ENCODE measurements around the gene ADGRB2. TPM values are rescaled to one million over a fixed set of nuclear protein-coding genes. Genes with fewer than 3 reads are reported as not detected.
A peak's percentile ranks its signal among the peaks of the same experiment; 100 is the strongest.

ADGRB2 gene, protein sequence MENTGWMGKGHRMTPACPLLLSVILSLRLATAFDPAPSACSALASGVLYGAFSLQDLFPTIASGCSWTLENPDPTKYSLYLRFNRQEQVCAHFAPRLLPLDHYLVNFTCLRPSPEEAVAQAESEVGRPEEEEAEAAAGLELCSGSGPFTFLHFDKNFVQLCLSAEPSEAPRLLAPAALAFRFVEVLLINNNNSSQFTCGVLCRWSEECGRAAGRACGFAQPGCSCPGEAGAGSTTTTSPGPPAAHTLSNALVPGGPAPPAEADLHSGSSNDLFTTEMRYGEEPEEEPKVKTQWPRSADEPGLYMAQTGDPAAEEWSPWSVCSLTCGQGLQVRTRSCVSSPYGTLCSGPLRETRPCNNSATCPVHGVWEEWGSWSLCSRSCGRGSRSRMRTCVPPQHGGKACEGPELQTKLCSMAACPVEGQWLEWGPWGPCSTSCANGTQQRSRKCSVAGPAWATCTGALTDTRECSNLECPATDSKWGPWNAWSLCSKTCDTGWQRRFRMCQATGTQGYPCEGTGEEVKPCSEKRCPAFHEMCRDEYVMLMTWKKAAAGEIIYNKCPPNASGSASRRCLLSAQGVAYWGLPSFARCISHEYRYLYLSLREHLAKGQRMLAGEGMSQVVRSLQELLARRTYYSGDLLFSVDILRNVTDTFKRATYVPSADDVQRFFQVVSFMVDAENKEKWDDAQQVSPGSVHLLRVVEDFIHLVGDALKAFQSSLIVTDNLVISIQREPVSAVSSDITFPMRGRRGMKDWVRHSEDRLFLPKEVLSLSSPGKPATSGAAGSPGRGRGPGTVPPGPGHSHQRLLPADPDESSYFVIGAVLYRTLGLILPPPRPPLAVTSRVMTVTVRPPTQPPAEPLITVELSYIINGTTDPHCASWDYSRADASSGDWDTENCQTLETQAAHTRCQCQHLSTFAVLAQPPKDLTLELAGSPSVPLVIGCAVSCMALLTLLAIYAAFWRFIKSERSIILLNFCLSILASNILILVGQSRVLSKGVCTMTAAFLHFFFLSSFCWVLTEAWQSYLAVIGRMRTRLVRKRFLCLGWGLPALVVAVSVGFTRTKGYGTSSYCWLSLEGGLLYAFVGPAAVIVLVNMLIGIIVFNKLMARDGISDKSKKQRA (N-terminal part only)
- total RNA-seq (2012; rRNA removed) (2.2 and 2.5 TPM in 2 replicates), polyA plus RNA-seq (2012; rRNA removed) (11.9 TPM in 2 replicates), Bru-seq, nascent RNA (percentile 47 among the genes with signal in this experiment), BruChase-seq, experiment 1, labeled RNA remaining after a 6-hour chase (percentile 48 among the genes with signal in this experiment), BruChase-seq, experiment 2, labeled RNA remaining after a 2-hour chase (percentile 57 among the genes with signal in this experiment)
- 6.4 and 15.9 TPM in 2 replicates for polyA plus RNA-seq (2012; cell fraction: cytosol; rRNA removed)
- polyA plus RNA-seq (2012; cell fraction: nucleus; rRNA removed; ENCODE audit: low replicate concordance): 38.7 and 77.7 TPM in 2 replicates
- long read RNA-seq, partial matches to known transcripts: 12 of 16 reads
- long read RNA-seq, other reads (novel, unspliced or antisense): 4 of 16 reads

GRCh38 chr1:31764312-31765040 is at the start of gene ADGRB2:
Gene ADGRB2, minus strand, starts transcription at chr1:31764340. Its CDS starts 7,119 bp downstream, at chr1:31757221.
- peaks cover 0 to 25% of the 10 kb centered on the region in 2 experiments; a peak in 2 of 4 replicates for H3K79me1 ChIP-seq (ENCODE audit: low read depth in 1 of 2, low read length in 2 of 2)
- peaks cover 21% of the 10 kb centered on the region for H3K4me1 ChIP-seq (ENCODE audit: control insufficient read depth, insufficient read depth, low read length)
- H2BK5ac ChIP-seq (ENCODE audit: low read depth, low read length, poor library complexity, severe bottlenecking): no peak within 1 kb of the TSS
- CTCF ChIA-PET: interaction anchor here (0.6 kb wide), 1 partner anchor 146 kb away, joined by 3 read pairs; no protein-coding TSS in a partner anchor
- no peak within 1 kb of the TSS for H3K56ac ChIP-seq (ENCODE audit: extremely low read depth, insufficient read depth, low read length)
- peak within 1 kb of the TSS; percentile 34; the same call in 1 of the 2 replicates for H3K4ac ChIP-seq (ENCODE audit: low read depth, low read length)
- ATAC-seq (ENCODE audit: low read depth) (peak; percentile 52), DNase-seq (no peak)
- no peak within 1 kb of the TSS for H3K27ac ChIP-seq (ENCODE audit: insufficient read depth, low read length)
- H3K4me3 ChIP-seq (ENCODE audit: insufficient read depth, low read depth, low read length): peak within 1 kb of the TSS; percentile 56
- H3K36me3 ChIP-seq (ENCODE audit: control insufficient read depth, insufficient read depth, low read length): no peaks in the 10 kb centered on the region
- H2BK15ac ChIP-seq (ENCODE audit: low read depth, low read length): no peak within 1 kb of the TSS
- H4K20me1 ChIP-seq (ENCODE audit: insufficient read depth, low read length): peaks cover 9% of the 10 kb centered on the region
- TF ChIP-seq CTCF (conservative IDR thresholded peaks at IDR 0.05; ENCODE audit: low read depth, low read length): 0 out of 2 replicates have a peak, but pooled peaks have one; percentile 4
- no peak for TF ChIP-seq MAZ (IDR thresholded peaks at IDR 0.05; ENCODE audit: borderline replicate concordance, low read depth, low read length)
- 7% methylated on average over 34 of the region's 59 CpGs; no CpG with 5 or more reads in 1 of the 2 experiments for whole genome bisulfite sequencing, 2 experiments (ENCODE audit: extremely low coverage in 2 of 2, insufficient read length in 1 of 2)
- peak within 1 kb of the TSS; percentile 88 for H3K4me2 ChIP-seq (ENCODE audit: low read depth, low read length)
- peak within 1 kb of the TSS; percentile 42 for H3K9ac ChIP-seq (ENCODE audit: low read depth, low read length)
- peaks cover 19% of the 10 kb centered on the region for H3K27me3 ChIP-seq (ENCODE audit: control insufficient read depth, insufficient read depth, low read length)
- no peak within 1 kb of the TSS for H4K8ac ChIP-seq (ENCODE audit: low read depth in 2 of 2, low read length in 2 of 2)
- H2AFZ ChIP-seq (replicated peaks; ENCODE audit: low read length, poor library complexity): peak within 1 kb of the TSS; percentile 93
- in situ Hi-C loops (cut with MboI; ENCODE audit: low sequenced_read_pairs): no loop called here
- H4K91ac ChIP-seq (ENCODE audit: insufficient read depth, low read depth, low read length): no peak within 1 kb of the TSS; the same call in 1 of the 2 replicates
- H3K23ac ChIP-seq (ENCODE audit: low read depth, low read length): peak within 1 kb of the TSS; percentile 91; the same call in 1 of the 2 replicates
- H2AK5ac ChIP-seq (ENCODE audit: low read depth, low read length): no peak within 1 kb of the TSS
- intact Hi-C loops (cut with micrococcal nuclease): no loop called here
- no peaks in the 10 kb centered on the region for H3K9me3 ChIP-seq (ENCODE audit: control insufficient read depth, insufficient read depth, low read length)
- no peak within 1 kb of the TSS for H3K18ac ChIP-seq (ENCODE audit: low read depth, low read length)
- peak within 1 kb of the TSS; percentile 32; the same call in 1 of the 2 replicates for H2BK20ac ChIP-seq (ENCODE audit: low read depth, low read length)
- H2BK120ac ChIP-seq (ENCODE audit: low read depth, low read length): no peak within 1 kb of the TSS
- no peak within 1 kb of the TSS for H4K5ac ChIP-seq (ENCODE audit: low read depth, low read length)
- peak within 1 kb of the TSS; percentile 85 for H2AK9ac ChIP-seq (replicated peaks; ENCODE audit: low read depth, low read length, poor library complexity)
- H3K14ac ChIP-seq (replicated peaks; ENCODE audit: low read depth, low read length): no peak within 1 kb of the TSS
- dilution Hi-C loops (cut with HindIII; ENCODE audit: low sequenced_read_pairs, unreplicated experiment): no loop called here
- peaks cover 11% of the 10 kb centered on the region for H3K9me1 ChIP-seq (ENCODE audit: insufficient read depth, low read length)
- no TSS peak for BruUV-seq (replicated peaks)
- POLR2A ChIA-PET (ENCODE audit: unreplicated experiment): no interaction called here

Data from IMR-90 (cell line).